Measurements from ENCODE around the gene ABI1.
"Not testable (repeated sequence)": the region's sequence is repeated elsewhere in the genome, so short reads cannot be mapped to it uniquely, and the experiment has no call there.

The ABI1 gene

DNA sequence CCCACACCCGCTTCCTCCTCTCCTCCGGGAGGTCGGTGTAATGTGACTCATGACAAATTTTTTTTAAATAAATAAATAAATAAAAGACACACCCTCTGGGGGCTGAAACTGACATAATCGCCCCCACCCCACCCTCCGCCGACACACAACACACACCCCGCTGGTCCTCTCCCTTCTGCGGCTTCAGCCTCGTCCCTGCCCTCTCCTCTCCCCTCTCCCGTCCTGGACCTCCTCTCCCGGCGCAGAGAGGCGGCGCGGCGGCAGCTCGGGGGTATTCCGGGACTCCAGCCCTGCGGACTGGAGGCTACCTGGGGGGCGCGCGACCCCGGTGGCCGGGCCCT lies 686 bp downstream of the ABI1 start:
- Mint-ChIP-seq H3K27me3 (ENCODE audit: low read depth) (peaks cover 17% of the 10 kb centered on the region), H3K4me1 (ENCODE audit: low read depth) (peaks cover 30% of the 10 kb centered on the region), H3K4me3 (peak overlapping the region; percentile 96), H3K36me3 (ENCODE audit: low read depth) (peaks cover 9% of the 10 kb centered on the region), H3K27ac (peak overlapping the region; percentile 99), H3K9me3 (no peaks in the 10 kb centered on the region)

DNA sequence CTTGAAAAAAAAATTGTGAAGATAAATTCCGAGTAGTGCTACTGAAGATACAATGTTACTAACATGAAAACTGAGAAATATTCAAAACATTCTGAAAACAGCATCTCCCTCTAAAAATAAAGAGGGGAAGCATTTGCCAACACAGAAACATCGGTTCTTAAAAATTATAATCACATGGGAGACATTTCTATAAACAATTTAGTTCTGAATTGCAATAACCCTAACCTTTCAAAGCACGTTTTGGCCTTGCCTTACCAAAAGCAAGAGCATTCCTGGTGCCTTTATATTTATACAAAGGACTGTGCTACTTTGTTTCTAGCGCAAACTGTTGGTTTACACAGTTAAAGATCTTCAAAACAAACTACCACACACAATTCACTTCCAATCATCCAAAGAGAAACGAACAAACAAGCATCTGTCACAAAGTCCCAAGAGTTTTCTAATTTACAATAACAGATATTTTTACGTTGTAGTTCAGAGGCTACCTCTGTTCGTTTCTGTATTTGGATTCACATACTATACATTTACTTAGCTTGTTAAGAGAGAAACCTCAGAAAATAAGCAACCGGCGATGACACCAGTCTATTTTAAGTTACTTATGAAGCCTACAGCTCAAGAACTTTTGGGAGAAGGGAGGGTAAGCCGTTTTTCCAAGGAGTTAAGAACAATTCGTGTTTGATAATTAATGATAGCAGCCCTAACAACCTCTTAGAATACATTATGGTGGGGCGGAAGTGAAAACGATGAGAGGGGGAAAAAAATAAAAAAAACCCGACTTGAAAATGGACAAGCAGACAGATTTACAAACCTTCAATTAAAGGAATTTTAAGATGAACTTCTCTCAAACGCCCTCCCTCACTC lies 1.3 kb downstream of the ABI1 start:
- peaks cover 35% of the 10 kb centered on the region for H3K4me1 Mint-ChIP-seq (ENCODE audit: low read depth)
- no peaks in the 10 kb centered on the region for H3K9me3 Mint-ChIP-seq
- H3K4me3 Mint-ChIP-seq = peak overlapping the region; percentile 96
- H3K36me3 Mint-ChIP-seq (ENCODE audit: low read depth) = peaks cover 11% of the 10 kb centered on the region
- peak overlapping the region; percentile 99 for H3K27ac Mint-ChIP-seq
- peaks cover 17% of the 10 kb centered on the region for H3K27me3 Mint-ChIP-seq (ENCODE audit: low read depth)

DNA sequence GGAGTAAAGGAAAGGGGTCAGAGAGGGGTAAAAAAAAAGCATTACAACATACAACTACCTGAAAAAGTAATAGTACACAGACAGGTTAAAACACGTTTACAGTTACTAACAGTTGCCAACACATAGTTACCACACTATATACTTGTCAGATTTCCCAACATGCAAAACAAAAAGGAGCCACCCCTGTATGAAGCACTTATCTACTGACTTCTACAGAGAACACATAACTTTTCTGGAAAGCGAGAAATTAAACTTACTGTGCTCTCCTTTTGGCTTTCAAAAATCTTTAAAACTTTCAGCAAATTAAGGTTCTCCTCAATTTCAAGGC lies 2.1 kb downstream of the ABI1 start:
- peaks cover 11% of the 10 kb centered on the region for H3K27me3 Mint-ChIP-seq (ENCODE audit: low read depth)
- H3K4me3 Mint-ChIP-seq = peak overlapping the region; percentile 96
- H3K36me3 Mint-ChIP-seq (ENCODE audit: low read depth) = peaks cover 14% of the 10 kb centered on the region
- no peaks in the 10 kb centered on the region for H3K9me3 Mint-ChIP-seq
- peak overlapping the region; percentile 99 for H3K27ac Mint-ChIP-seq
- peaks cover 43% of the 10 kb centered on the region for H3K4me1 Mint-ChIP-seq (ENCODE audit: low read depth)

DNA sequence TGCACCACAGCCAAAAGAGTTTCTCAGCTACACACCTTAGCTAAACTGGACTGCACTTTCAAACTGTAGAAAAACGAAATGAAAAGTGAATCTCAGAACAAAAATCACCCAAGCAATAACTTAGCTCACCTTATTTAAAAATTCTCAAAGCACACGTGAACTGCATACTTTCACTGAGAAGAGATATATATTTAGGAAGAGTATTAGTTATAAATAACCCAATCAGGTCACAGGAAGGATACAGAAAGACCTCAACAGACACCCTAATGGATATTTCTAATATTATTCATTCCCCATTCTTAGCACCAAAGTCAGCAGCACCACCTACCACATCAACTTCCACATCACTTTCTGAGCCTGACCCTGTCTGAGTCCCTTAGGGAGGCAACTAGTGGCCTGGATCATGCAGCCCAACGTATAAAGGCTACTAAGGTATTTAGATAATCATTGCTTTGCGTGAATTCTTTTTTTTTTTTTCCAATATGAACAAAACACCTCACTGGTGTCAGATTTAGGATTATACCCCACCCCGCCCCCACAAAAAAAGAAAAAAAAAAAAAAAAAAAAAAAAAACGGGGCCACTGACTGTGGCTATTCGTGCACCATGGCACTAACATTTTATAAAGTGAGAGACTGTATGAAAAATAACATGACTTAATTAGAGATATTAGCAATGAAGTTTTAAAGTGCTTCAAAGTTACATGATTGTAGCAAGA lies 2.6 kb downstream of the ABI1 start:
- Mint-ChIP-seq H3K9me3 (no peaks in the 10 kb centered on the region), H3K36me3 (ENCODE audit: low read depth) (peaks cover 15% of the 10 kb centered on the region), H3K27ac (peak overlapping the region; percentile 56), H3K4me3 (peak overlapping the region; percentile 96), H3K4me1 (ENCODE audit: low read depth) (peaks cover 45% of the 10 kb centered on the region), H3K27me3 (ENCODE audit: low read depth) (peaks cover 6% of the 10 kb centered on the region)

DNA sequence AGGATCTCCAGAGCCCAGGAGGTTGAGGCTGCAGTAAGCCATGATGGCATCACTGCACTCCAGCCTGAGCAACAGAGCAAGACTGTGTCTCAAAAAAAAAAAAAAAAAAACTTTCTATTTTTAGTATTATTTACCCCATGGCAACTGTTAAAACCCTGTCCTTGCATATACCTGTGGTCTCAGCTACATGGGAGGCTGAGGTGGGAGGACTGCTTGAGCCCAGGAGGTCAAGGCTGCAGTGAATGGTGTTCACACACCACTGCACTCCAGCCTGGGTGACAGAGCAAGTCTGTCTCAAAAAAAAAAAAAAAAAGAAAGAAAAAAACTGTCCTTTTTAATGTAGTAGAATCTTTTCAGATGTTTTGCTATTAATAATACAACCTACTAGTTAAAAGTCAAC lies 3.2 kb downstream of the ABI1 start:
- peak overlapping the region; percentile 96 for H3K4me3 Mint-ChIP-seq
- H3K27ac Mint-ChIP-seq = not testable (repeated sequence)

DNA sequence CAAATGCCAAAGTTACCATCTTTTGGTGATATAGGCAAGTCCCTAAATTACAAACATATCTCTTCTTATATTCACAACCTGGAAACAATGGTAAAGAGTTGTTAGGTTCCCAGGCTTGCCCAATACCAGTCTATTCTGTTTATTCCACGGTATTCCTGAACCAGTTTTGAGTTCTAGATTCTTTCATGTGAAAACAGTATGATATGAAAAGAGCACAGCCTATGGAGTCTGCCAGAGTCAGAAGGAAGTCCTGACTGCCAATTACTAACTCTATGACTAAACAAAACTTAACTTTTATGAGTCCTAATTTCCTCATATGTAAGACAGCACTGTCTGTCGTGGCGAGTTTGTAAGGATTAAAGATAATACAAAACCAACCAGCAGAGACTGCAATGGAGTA lies 5.6 kb downstream of the ABI1 start:
- Mint-ChIP-seq H3K36me3 (ENCODE audit: low read depth) (peaks cover 22% of the 10 kb centered on the region), H3K27ac (no peak overlapping the region), H3K9me3 (no peaks in the 10 kb centered on the region), H3K4me3 (no peak overlapping the region), H3K4me1 (ENCODE audit: low read depth) (peaks cover 50% of the 10 kb centered on the region), H3K27me3 (ENCODE audit: low read depth) (no peaks in the 10 kb centered on the region)

More for the DNA sequence above, 3.2 kb downstream of the ABI1 start:
- H3K4me1 Mint-ChIP-seq (ENCODE audit: low read depth) = peaks cover 45% of the 10 kb centered on the region
- H3K9me3 Mint-ChIP-seq; H3K27me3 Mint-ChIP-seq (ENCODE audit: low read depth): not testable (repeated sequence)
- peaks cover 15% of the 10 kb centered on the region for H3K36me3 Mint-ChIP-seq (ENCODE audit: low read depth)

DNA sequence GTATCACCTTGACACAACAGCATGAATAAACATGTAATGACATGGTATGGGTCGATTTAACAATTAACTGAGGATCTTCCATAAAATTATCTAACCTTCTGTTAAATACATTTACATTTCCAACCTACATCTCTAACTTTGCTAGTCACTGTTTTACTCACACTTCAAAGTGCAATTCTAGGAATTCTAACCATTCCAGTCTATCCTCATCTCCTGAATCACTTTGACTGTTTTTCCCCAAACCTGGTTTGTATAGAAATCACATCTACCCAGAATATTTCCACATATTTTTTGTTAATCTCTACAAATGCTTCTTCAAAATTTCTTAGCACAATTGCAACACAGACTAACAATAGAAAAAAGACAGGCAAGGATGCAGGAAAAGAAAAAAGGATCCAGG lies 6.2 kb downstream of the ABI1 start:
- H3K36me3 Mint-ChIP-seq (ENCODE audit: low read depth) = peaks cover 19% of the 10 kb centered on the region
- no peaks in the 10 kb centered on the region for H3K9me3 Mint-ChIP-seq
- H3K27ac Mint-ChIP-seq = no peak overlapping the region
- peaks cover 51% of the 10 kb centered on the region for H3K4me1 Mint-ChIP-seq (ENCODE audit: low read depth)
- H3K27me3 Mint-ChIP-seq (ENCODE audit: low read depth) = no peaks in the 10 kb centered on the region
- H3K4me3 Mint-ChIP-seq = no peak overlapping the region

DNA sequence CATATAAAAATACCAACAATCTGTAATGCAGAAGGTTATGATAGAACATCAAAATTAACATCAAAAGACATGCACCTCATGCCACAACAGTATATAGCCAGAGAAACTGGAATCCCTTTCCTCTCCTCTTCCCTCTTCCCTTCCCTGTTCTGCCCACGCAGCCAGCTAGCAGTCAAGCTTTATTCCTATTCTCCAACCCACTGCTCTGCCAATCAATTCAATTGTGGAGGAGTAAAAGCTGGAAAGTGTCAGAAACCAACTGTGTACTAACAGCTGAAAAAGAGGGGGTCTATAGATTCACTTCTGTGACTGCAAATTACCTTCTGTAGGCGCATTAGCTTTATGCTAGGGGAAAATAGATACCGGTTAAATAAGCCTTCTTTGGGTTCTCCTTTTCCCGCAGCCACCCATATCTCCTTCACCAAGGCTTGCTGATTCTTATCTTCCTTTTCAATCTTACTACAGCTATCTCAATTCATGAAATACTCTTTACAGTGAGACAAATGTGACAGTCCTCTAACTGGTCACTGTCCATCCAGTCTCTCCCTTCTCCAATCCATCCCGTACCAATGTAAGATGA lies 16.3 kb downstream of the ABI1 start:
- no peaks in the 10 kb centered on the region for H3K27me3 Mint-ChIP-seq (ENCODE audit: low read depth)
- no peak overlapping the region for H3K4me3 Mint-ChIP-seq
- H3K4me1 Mint-ChIP-seq (ENCODE audit: low read depth) = peaks cover 42% of the 10 kb centered on the region
- no peaks in the 10 kb centered on the region for H3K9me3 Mint-ChIP-seq
- no peak overlapping the region for H3K27ac Mint-ChIP-seq
- peaks cover 24% of the 10 kb centered on the region for H3K36me3 Mint-ChIP-seq (ENCODE audit: low read depth)

DNA sequence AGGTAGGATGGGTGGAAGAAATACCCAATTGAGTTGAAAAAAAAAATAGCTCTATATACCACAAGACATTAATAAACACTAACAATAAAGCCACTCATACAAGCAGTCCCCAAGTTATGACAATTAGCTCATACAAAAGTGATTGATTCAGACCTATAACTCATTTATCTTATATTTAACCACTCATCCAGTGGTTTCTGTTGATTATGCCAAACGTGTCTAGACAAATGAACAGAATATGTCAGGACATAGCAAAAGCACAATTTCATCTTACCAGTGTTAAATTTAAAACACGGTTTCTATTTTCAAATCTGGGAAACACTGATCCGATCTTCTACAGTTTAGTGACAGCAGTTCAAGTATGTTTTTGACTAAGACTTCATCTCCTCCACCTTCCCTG lies 17.0 kb downstream of the ABI1 start:
- no peaks in the 10 kb centered on the region for H3K9me3 Mint-ChIP-seq
- H3K27me3 Mint-ChIP-seq (ENCODE audit: low read depth) = no peaks in the 10 kb centered on the region
- peaks cover 25% of the 10 kb centered on the region for H3K36me3 Mint-ChIP-seq (ENCODE audit: low read depth)
- H3K4me1 Mint-ChIP-seq (ENCODE audit: low read depth) = peaks cover 43% of the 10 kb centered on the region
- no peak overlapping the region for H3K4me3 Mint-ChIP-seq
- H3K27ac Mint-ChIP-seq = no peak overlapping the region

DNA sequence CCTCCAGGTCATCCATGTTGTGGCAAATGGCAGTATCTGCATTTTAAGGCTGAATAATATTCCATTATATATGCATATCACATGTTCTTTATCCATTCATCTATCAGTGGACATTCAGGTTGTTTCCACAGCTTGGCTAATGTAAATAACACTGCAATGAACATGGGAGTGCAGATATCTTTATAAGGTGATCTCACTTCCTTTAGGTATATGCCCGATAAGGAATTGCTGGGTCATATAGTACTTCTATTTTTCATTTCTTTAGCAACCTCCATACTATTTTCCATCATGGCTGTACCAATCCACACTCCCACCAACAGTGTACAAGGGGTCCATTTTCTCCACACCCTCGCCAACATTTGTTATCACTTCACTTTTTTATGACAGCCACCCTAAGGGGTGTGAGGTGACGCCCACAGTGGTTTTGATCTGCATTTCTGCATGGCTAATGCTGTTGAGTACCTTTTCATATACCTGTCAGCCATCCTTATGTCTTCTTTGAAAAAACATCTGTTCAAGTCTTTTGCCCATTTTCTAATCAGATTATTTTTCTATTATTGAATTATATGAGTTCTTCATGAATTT lies 18.9 kb downstream of the ABI1 start:
- Mint-ChIP-seq H3K27me3 (ENCODE audit: low read depth) (no peaks in the 10 kb centered on the region), H3K9me3 (no peaks in the 10 kb centered on the region), H3K4me3 (no peak overlapping the region), H3K4me1 (ENCODE audit: low read depth) (peaks cover 46% of the 10 kb centered on the region), H3K36me3 (ENCODE audit: low read depth) (peaks cover 25% of the 10 kb centered on the region), H3K27ac (no peak overlapping the region)

DNA sequence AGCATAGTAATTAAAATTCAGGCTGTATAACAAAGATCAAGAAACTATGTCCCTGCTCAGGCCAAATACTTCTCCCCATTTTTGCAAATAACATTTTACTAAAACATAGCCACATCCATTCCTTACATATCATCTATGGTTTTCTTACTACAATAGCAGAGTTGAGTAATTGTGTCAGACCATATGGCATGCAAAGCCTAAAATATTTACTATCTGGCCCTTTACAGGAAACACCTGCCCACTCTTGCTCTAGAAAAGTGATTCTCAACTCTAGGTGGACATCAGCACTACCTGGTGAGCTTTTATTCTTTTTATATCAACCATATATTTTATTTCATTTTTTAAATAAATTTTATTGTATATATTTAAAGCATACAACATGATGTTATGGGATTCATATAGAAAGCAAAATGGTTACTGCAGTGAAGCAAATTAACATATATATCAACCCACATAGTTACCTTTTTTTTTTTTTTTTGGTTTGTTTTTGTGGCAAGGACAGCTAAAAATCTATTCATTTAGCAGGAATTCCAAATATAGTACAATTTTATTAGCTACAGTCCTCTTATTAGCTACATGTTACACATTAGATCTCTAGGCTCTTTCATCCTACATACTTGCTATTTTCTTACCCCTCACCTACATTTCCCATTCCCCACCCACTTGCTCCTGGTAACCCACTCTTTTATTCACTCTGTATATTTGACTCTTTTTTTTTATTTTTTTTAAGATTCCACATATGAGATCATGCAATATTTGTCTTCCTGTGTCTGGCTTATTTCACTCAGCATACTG lies 19.6 kb downstream of the ABI1 start:
- peaks cover 41% of the 10 kb centered on the region for H3K4me1 Mint-ChIP-seq (ENCODE audit: low read depth)
- H3K9me3 Mint-ChIP-seq = peaks cover 5% of the 10 kb centered on the region
- no peak overlapping the region for H3K27ac Mint-ChIP-seq
- H3K27me3 Mint-ChIP-seq (ENCODE audit: low read depth) = no peaks in the 10 kb centered on the region
- H3K36me3 Mint-ChIP-seq (ENCODE audit: low read depth) = peaks cover 27% of the 10 kb centered on the region
- no peak overlapping the region for H3K4me3 Mint-ChIP-seq

DNA sequence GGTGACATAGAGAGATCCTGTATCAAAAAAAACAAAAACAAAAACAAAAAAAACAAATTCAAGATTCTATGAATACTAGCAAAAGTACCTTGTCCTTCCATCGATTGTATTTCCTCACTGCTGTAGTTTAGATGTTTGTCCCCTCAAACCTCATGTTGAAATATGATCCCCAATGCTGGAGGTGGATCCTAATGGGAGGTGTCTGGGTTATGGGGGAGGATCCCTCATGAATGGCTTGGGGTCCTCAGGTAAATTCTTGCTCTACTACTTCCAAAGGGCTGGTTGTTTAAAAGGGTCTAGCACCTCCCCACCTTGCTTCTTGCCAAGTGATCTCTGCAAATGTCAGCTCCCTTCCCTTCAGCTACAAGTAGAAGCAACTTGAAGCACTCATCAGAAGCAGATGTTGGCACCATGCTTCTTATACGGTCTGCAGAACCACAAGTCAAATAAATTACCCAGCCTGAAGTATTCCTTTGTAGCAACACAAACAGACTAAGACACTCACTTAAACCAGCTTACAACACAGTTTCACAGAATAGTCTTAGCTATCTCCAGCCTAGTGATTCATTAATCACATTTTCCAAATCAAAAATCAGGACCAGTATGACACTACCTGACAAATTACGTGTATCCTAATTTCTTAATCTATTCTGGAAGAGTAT lies 20.7 kb downstream of the ABI1 start:
- Mint-ChIP-seq H3K27ac (no peak overlapping the region), H3K9me3 (peaks cover 5% of the 10 kb centered on the region), H3K4me3 (no peak overlapping the region), H3K36me3 (ENCODE audit: low read depth) (peaks cover 28% of the 10 kb centered on the region), H3K27me3 (ENCODE audit: low read depth) (no peaks in the 10 kb centered on the region), H3K4me1 (ENCODE audit: low read depth) (peaks cover 39% of the 10 kb centered on the region)

DNA sequence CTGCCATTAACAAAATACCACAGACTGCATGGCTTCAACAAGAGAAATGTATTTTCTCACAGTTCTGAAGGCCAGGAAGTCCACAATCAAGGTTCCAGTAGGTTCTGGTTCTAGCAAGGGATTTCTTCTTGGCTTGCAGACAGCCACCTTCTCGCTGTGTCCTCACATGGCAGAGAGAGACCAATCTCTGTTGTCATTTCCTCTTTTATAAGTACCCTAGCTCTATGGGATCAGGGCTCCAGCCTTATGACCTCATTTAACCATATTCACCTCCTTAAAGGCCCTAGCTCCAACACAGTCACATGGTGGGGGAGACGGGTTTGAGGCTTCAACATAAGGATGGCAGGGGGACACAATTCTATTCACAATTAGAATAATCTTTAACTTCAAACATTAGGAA lies 23.6 kb downstream of the ABI1 start:
- peaks cover 5% of the 10 kb centered on the region for H3K9me3 Mint-ChIP-seq
- H3K4me1 Mint-ChIP-seq (ENCODE audit: low read depth) = peaks cover 31% of the 10 kb centered on the region
- H3K4me3 Mint-ChIP-seq = no peak overlapping the region
- H3K27me3 Mint-ChIP-seq (ENCODE audit: low read depth) = no peaks in the 10 kb centered on the region
- peaks cover 30% of the 10 kb centered on the region for H3K36me3 Mint-ChIP-seq (ENCODE audit: low read depth)
- no peak overlapping the region for H3K27ac Mint-ChIP-seq

DNA sequence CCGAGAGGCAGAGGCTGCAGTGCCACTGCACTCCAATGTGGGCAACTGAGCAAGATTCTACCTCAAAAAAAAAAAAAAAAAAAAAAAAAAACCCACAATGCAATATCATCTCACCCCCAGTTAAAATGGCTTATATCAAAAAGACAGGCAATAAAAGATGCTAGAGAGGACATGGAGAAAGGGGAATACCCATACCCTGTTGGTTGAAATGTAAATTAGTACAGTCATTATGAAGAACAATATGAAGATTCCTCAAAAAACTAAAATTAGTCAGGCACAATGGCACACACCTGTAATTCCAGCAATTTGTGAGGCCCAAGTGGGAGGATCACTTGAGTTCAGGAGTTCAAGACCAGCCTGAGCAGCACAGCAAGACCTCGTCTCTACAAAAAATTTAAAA lies 25.7 kb downstream of the ABI1 start:
- H3K9me3 Mint-ChIP-seq = peaks cover 10% of the 10 kb centered on the region
- H3K4me1 Mint-ChIP-seq (ENCODE audit: low read depth) = peaks cover 28% of the 10 kb centered on the region
- H3K27me3 Mint-ChIP-seq (ENCODE audit: low read depth) = no peaks in the 10 kb centered on the region
- no peak overlapping the region for H3K4me3 Mint-ChIP-seq
- peaks cover 33% of the 10 kb centered on the region for H3K36me3 Mint-ChIP-seq (ENCODE audit: low read depth)
- no peak overlapping the region for H3K27ac Mint-ChIP-seq
